ENCODE measurements around the gene KRTAP5-11.

DNA sequence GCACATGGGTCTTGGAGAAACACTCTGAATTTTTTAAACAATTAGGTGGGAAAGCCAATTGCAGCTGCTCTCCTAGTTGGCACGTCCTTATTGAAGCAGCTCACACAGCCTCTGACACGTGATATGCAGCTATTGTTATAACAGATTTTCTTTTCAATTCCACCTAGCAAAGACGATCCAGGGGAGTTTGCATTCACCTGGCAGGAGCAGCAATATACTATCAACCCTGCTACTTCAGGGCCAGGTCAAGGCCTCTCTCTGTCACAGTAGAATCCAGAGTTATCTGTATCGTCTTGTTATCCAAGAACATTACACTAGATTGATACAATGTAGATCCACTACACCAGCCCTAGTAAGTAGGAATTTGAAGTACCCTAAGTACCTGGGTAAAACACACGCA is 8.3 kb downstream of the KRTAP5-11 start:
- no peak for TF ChIP-seq ZNF274 (IDR thresholded peaks at IDR 0.05; ENCODE audit: low read depth, low read length)
- TF ChIP-seq, protein P1, sequence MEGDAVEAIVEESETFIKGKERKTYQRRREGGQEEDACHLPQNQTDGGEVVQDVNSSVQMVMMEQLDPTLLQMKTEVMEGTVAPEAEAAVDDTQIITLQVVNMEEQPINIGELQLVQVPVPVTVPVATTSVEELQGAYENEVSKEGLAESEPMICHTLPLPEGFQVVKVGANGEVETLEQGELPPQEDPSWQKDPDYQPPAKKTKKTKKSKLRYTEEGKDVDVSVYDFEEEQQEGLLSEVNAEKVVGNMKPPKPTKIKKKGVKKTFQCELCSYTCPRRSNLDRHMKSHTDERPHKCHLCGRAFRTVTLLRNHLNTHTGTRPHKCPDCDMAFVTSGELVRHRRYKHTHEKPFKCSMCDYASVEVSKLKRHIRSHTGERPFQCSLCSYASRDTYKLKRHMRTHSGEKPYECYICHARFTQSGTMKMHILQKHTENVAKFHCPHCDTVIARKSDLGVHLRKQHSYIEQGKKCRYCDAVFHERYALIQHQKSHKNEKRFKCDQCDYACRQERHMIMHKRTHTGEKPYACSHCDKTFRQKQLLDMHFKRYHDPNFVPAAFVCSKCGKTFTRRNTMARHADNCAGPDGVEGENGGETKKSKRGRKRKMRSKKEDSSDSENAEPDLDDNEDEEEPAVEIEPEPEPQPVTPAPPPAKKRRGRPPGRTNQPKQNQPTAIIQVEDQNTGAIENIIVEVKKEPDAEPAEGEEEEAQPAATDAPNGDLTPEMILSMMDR (IDR thresholded peaks at IDR 0.05 in 2 of 3, conservative IDR thresholded peaks at IDR 0.05 in 1 of 3; ENCODE audit: borderline replicate concordance in 1 of 3, insufficient read depth in 1 of 3, low read depth in 2 of 3, low read length in 2 of 3) = no peak
- no peak for TF ChIP-seq JUND (IDR thresholded peaks at IDR 0.05)
- no peak for TF ChIP-seq TCF7L2 (IDR thresholded peaks at IDR 0.05; ENCODE audit: borderline replicate concordance, extremely low read depth, insufficient read depth, insufficient read length)
- TF ChIP-seq, protein P2, sequence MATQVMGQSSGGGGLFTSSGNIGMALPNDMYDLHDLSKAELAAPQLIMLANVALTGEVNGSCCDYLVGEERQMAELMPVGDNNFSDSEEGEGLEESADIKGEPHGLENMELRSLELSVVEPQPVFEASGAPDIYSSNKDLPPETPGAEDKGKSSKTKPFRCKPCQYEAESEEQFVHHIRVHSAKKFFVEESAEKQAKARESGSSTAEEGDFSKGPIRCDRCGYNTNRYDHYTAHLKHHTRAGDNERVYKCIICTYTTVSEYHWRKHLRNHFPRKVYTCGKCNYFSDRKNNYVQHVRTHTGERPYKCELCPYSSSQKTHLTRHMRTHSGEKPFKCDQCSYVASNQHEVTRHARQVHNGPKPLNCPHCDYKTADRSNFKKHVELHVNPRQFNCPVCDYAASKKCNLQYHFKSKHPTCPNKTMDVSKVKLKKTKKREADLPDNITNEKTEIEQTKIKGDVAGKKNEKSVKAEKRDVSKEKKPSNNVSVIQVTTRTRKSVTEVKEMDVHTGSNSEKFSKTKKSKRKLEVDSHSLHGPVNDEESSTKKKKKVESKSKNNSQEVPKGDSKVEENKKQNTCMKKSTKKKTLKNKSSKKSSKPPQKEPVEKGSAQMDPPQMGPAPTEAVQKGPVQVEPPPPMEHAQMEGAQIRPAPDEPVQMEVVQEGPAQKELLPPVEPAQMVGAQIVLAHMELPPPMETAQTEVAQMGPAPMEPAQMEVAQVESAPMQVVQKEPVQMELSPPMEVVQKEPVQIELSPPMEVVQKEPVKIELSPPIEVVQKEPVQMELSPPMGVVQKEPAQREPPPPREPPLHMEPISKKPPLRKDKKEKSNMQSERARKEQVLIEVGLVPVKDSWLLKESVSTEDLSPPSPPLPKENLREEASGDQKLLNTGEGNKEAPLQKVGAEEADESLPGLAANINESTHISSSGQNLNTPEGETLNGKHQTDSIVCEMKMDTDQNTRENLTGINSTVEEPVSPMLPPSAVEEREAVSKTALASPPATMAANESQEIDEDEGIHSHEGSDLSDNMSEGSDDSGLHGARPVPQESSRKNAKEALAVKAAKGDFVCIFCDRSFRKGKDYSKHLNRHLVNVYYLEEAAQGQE (IDR thresholded peaks at IDR 0.05; ENCODE audit: low read depth) = no peak
- no peak for TF ChIP-seq POLR2A (IDR thresholded peaks at IDR 0.05; ENCODE audit: borderline replicate concordance, extremely low read depth, insufficient read depth, insufficient read length)
- TF ChIP-seq POLR2AphosphoS5 (IDR thresholded peaks at IDR 0.05; ENCODE audit: low read depth, low read length) = no peak
- no peak for TF ChIP-seq EZH2 (IDR thresholded peaks at IDR 0.05)
- TF ChIP-seq, protein P3, sequence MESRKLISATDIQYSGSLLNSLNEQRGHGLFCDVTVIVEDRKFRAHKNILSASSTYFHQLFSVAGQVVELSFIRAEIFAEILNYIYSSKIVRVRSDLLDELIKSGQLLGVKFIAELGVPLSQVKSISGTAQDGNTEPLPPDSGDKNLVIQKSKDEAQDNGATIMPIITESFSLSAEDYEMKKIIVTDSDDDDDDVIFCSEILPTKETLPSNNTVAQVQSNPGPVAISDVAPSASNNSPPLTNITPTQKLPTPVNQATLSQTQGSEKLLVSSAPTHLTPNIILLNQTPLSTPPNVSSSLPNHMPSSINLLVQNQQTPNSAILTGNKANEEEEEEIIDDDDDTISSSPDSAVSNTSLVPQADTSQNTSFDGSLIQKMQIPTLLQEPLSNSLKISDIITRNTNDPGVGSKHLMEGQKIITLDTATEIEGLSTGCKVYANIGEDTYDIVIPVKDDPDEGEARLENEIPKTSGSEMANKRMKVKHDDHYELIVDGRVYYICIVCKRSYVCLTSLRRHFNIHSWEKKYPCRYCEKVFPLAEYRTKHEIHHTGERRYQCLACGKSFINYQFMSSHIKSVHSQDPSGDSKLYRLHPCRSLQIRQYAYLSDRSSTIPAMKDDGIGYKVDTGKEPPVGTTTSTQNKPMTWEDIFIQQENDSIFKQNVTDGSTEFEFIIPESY (IDR thresholded peaks at IDR 0.05; ENCODE audit: extremely low read depth, insufficient replicate concordance, low read length) = no peak
- TF ChIP-seq, protein P4, sequence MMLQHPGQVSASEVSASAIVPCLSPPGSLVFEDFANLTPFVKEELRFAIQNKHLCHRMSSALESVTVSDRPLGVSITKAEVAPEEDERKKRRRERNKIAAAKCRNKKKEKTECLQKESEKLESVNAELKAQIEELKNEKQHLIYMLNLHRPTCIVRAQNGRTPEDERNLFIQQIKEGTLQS (IDR thresholded peaks at IDR 0.05) = no peak
- TF ChIP-seq CEBPB (IDR thresholded peaks at IDR 0.05; ENCODE audit: low read depth) = no peak
- TF ChIP-seq SP1 (IDR thresholded peaks at IDR 0.05; ENCODE audit: low read depth) = no peak

Measured in HCT116 (cell line).